Hematopoietic multipotent progenitor cell treated with erythropoietin and hydrocortisone succinate and interleukin-3 and kit ligand, for 15 days (in vitro differentiated cells): ENCODE data around the gene SHISA5.
"Not testable (repeated sequence)": the region's sequence is repeated elsewhere in the genome, so short reads cannot be mapped to it uniquely, and the experiment has no call there.

Experiments
- DNase-seq: peaks from one replicate; pipeline ENCODE4 v3.0.0-alpha.2; 2015; ENCODE audit warnings: low spot score

Gene SHISA5

GRCh38 chr3:48519277-48519643 is 15.3 kb upstream of the SHISA5 start:
- DNase-seq, result no peak

DNA sequence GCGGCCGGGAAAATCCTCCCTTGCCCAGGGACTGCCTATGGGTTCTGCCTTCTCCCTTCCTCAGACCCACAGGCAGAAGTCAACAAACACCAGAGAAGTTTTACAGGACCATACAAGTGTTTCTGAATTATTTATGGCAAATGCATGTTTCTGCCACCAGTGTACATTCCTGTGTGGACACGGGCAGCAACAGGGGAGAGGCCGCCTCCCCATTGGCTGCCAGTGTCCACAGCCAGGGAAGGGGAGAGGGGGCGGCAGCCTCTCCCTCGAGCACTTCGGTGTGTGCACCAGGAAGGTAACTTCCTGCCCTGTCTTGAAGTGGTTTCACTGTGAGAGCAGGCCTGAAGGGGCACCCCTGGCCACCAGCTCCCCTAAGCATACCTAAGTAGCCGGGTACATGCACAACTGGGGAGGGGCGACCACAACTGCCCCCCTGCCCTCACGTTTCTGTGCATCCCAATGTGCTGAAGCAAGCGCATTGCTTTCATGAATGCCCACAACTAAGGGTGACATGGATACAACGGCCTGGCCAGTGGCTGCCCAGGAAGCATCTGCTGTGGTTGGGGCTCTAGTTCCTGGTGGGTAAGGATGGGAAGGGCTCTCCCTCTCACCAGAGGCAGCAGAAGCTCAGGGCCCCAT is 14.8 kb upstream of the SHISA5 start:
- DNase-seq, result no peak

- DNase-seq, result no peak
Measured at GRCh38 chr3:48518069-48518468, 14.1 kb upstream of the SHISA5 start.

GRCh38 chr3:48516571-48516970 is 12.6 kb upstream of the SHISA5 start:
- no peak for DNase-seq

- DNase-seq, result no peak
Measured at GRCh38 chr3:48514431-48515227, 10.7 kb upstream of the SHISA5 start.

DNA sequence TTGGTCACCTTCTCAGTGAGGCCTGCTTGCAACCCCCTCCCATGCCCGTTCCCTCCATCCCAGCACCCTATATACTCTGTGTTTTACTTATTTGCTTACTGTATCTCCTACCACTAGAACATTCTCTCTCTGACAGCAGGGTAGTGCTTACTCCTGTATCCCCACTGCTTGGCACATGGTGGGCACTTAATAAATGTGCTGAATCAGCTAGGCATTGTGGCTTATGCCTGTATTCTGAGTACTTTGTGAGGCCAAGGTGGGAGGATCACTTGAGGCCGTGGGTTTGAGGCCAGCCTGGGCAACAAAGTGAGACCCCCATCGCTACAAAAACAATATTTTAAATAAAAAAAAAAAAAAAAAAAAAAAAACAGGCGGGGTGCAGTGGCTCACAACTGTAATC is 7.6 kb upstream of the SHISA5 start:
- DNase-seq, result no peak

GRCh38 chr3:48507256-48508061 is 3.5 kb upstream of the SHISA5 start:
- peak; percentile 71 for DNase-seq

GRCh38 chr3:48505968-48506504 is 2.1 kb upstream of the SHISA5 start:
- DNase-seq, result peak; percentile 70

DNA sequence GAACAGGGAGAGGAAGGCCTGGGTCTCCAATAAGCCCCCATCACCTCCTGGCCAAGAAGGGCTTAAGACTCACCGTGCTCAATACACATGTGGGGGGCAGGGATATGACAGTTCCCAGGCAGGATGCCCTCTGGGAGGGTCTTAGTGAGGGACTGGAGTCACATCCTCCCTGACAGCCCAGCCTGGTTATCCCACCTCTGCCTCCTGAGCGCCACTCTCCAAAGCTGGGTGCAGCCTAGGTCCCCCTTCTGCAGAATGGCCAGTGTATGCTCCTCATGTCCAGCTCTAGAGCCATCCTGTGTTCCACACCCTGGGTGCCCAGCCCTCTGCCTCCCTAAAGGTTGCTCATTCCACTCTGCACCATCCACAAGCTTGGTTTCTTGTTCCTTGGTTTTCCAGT is 1.2 kb upstream of the SHISA5 start:
- DNase-seq, result no peak

- peak; percentile 78 for DNase-seq
Measured at GRCh38 chr3:48503401-48504050, 448 bp downstream of the SHISA5 start.

GRCh38 chr3:48502728-48503168 is 1.2 kb downstream of the SHISA5 start:
- peak; percentile 61 for DNase-seq

- DNase-seq, result no peak
Measured at GRCh38 chr3:48502121-48502520, 1.9 kb downstream of the SHISA5 start.

- peak; percentile 8 for DNase-seq
Measured at GRCh38 chr3:48501196-48501595, 2.8 kb downstream of the SHISA5 start.

DNA sequence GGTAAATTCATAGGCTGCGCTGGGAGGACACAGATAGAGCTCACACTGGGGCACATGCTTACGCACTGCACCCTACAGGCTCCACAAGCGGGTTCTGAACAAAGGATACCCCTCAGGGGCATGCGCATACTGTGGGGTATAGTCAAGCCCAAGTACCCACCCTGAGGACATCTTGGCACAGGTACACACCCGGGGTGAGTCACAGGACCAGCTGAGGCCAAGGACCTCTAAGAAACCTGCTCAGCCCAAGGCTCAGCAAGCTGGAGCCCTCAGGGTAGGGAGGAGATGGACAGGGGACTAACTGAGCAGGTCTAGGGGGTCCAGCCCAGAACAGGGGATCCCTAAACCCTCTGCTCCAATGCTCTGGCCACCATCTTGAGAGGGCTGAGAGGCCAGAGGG is 3.3 kb downstream of the SHISA5 start:
- DNase-seq, result peak; percentile 20

DNA sequence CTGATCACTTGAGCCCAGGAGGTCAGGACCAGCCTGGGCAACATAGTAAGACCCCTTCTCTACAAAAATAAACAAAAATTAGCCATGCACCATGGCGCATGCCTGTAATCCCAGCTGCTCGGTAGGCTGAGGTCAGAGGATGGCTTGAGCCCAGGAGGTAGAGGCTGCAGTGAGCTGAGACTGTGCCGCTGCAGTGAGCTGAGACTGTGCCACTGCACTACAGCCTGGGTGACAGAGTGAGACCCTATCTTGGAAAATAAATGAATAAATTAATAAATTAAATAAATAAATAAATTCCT is 10.8 kb downstream of the SHISA5 start:
- DNase-seq, result no peak

DNA sequence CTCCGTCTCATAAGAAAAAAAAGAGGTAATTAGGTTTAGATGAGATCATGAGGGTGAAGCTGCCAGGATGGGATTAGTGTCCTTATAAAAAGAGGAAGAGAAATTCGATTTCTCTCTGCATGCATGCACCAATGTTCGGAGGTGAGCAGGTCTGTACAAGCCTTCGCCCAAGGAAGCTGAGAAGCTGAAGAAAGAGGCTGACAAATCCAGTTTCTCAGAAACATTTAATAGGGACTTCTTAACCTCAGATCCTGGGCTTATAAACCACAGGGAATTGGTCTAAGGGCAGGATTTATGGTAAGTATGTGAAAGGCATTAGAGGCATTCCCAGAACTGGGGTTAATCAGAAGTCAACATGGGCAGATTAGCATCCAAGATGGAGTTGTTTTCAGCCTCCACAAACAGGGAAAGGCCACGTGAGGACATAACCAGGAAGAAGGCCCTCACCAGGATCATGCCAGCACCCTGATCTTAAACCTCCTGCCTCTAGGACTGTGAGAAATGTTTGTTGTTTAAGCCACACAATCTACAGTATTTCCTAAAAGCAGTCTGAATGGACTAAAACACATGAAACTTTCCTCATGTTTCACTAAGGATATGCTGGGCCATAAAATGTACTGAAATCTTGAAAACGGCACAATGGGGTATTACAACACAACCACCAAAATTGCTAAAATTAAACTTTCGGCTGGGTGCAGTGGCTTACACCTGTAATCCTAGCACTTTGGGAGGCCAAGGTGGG is 11.3 kb downstream of the SHISA5 start:
- DNase-seq, result no peak

- no peak for DNase-seq
Measured at GRCh38 chr3:48486952-48487351, 17.0 kb downstream of the SHISA5 start.

GRCh38 chr3:48482822-48483221 is 21.2 kb downstream of the SHISA5 start:
- not testable (repeated sequence) for DNase-seq

- DNase-seq, result not testable (repeated sequence)
Measured at GRCh38 chr3:48480891-48481290, 23.1 kb downstream of the SHISA5 start.

GRCh38 chr3:48478626-48479555 is 25.1 kb downstream of the SHISA5 start:
- no peak for DNase-seq
